ENCODE measurements around the gene NHEJ1. TPM values are rescaled to one million over a fixed set of nuclear protein-coding genes. Genes with fewer than 3 reads are reported as not detected.

NHEJ1 gene
- total RNA-seq, 1 experiment from 2014 or later: 11.5 TPM

DNA sequence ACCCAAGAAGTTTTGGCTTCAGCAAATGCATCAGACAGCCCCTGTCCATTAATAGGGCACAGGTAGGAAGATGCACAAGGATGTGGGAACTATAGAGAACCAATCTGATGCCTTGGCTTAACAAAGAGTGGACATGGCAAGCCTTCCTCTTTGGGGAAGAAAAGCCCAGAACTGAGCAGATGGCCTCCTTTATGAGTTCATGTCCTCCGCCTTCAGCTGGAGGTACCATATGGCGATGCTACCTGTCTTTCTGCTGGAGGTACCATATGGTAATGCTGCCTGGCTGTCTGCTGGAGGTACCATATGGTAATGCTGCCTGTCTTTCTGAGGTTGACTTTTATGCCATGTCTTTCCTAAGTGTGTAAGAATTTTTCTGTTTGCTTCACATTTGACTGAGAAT lies 23.5 kb upstream of the NHEJ1 start:
- H3K27me3 Mint-ChIP-seq (ENCODE audit: insufficient read depth, unreplicated experiment): no peaks in the 10 kb centered on the region
- BruUV-seq (replicated peaks): no TSS peak
- POLR2A ChIA-PET: no interaction called here
- TF ChIP-seq, protein P1, sequence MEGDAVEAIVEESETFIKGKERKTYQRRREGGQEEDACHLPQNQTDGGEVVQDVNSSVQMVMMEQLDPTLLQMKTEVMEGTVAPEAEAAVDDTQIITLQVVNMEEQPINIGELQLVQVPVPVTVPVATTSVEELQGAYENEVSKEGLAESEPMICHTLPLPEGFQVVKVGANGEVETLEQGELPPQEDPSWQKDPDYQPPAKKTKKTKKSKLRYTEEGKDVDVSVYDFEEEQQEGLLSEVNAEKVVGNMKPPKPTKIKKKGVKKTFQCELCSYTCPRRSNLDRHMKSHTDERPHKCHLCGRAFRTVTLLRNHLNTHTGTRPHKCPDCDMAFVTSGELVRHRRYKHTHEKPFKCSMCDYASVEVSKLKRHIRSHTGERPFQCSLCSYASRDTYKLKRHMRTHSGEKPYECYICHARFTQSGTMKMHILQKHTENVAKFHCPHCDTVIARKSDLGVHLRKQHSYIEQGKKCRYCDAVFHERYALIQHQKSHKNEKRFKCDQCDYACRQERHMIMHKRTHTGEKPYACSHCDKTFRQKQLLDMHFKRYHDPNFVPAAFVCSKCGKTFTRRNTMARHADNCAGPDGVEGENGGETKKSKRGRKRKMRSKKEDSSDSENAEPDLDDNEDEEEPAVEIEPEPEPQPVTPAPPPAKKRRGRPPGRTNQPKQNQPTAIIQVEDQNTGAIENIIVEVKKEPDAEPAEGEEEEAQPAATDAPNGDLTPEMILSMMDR (IDR thresholded peaks at IDR 0.05; ENCODE audit: unreplicated experiment): no peak
- no peaks in the 10 kb centered on the region for H3K9me3 Mint-ChIP-seq (ENCODE audit: unreplicated experiment)
- peaks cover 35% of the 10 kb centered on the region for H3K36me3 Mint-ChIP-seq (ENCODE audit: insufficient read depth, unreplicated experiment)
- CTCF ChIA-PET: interaction anchor here (2.6 kb wide), 1 partner anchor 8 kb away, joined by 12 read pairs; no protein-coding TSS in a partner anchor
- intact Hi-C loops (cut with micrococcal nuclease): no loop called here
- no peak for DNase-seq (ENCODE audit: unreplicated experiment)
- no peak overlapping the region for H3K27ac Mint-ChIP-seq (ENCODE audit: low read depth, unreplicated experiment)
- no peak overlapping the region for H3K4me3 Mint-ChIP-seq (ENCODE audit: unreplicated experiment)
- no peaks in the 10 kb centered on the region for H3K4me1 Mint-ChIP-seq (ENCODE audit: insufficient read depth, unreplicated experiment)

GRCh38 chr2:219183151-219183772 lies 22.6 kb upstream of the NHEJ1 start:
- intact Hi-C loops (cut with micrococcal nuclease): no loop called here
- Mint-ChIP-seq H3K4me3 (ENCODE audit: unreplicated experiment) (no peak overlapping the region), H3K4me1 (ENCODE audit: insufficient read depth, unreplicated experiment) (no peaks in the 10 kb centered on the region), H3K27ac (ENCODE audit: low read depth, unreplicated experiment) (no peak overlapping the region), H3K27me3 (ENCODE audit: insufficient read depth, unreplicated experiment) (no peaks in the 10 kb centered on the region), H3K36me3 (ENCODE audit: insufficient read depth, unreplicated experiment) (peaks cover 43% of the 10 kb centered on the region), H3K9me3 (ENCODE audit: unreplicated experiment) (no peaks in the 10 kb centered on the region)
- TF ChIP-seq, protein P1 (IDR thresholded peaks at IDR 0.05; ENCODE audit: unreplicated experiment): no peak
- DNase-seq (ENCODE audit: unreplicated experiment): no peak
- ChIA-PET CTCF (interaction anchor here (1.1 to 3.0 kb wide), 5 partner anchors 9 to 112 kb away, joined by 3 to 14 read pairs (median 6); no protein-coding TSS in a partner anchor), POLR2A (interaction anchor here (0.6 to 1.6 kb wide), 3 partner anchors 12 to 62 kb away, joined by 3 to 5 read pairs (median 3); partner anchors contain the start of genes ANKZF1, GLB1L and STK16)
- no TSS peak for BruUV-seq (replicated peaks)

DNA sequence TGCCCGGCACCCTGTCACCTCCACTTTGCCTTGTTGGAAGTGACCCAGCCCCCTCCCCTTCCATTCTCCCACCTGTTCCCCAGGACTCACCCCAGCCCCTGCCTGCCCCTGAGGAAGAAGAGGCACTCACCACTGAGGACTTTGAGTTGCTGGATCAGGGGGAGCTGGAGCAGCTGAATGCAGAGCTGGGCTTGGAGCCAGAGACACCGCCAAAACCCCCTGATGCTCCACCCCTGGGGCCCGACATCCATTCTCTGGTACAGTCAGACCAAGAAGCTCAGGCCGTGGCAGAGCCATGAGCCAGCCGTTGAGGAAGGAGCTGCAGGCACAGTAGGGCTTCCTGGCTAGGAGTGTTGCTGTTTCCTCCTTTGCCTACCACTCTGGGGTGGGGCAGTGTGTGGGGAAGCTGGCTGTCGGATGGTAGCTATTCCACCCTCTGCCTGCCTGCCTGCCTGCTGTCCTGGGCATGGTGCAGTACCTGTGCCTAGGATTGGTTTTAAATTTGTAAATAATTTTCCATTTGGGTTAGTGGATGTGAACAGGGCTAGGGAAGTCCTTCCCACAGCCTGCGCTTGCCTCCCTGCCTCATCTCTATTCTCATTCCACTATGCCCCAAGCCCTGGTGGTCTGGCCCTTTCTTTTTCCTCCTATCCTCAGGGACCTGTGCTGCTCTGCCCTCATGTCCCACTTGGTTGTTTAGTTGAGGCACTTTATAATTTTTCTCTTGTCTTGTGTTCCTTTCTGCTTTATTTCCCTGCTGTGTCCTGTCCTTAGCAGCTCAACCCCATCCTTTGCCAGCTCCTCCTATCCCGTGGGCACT lies 21.9 kb upstream of the NHEJ1 start:
- Mint-ChIP-seq H3K27me3 (ENCODE audit: insufficient read depth, unreplicated experiment) (no peaks in the 10 kb centered on the region), H3K27ac (ENCODE audit: low read depth, unreplicated experiment) (no peak overlapping the region), H3K4me3 (ENCODE audit: unreplicated experiment) (no peak overlapping the region), H3K36me3 (ENCODE audit: insufficient read depth, unreplicated experiment) (peaks cover 43% of the 10 kb centered on the region), H3K4me1 (ENCODE audit: insufficient read depth, unreplicated experiment) (no peaks in the 10 kb centered on the region), H3K9me3 (ENCODE audit: unreplicated experiment) (no peaks in the 10 kb centered on the region)
- no TSS peak for BruUV-seq (replicated peaks)
- CTCF ChIA-PET: interaction anchor here (1.1 to 3.0 kb wide), 6 partner anchors 10 to 112 kb away, joined by 3 to 14 read pairs (median 6); no protein-coding TSS in a partner anchor
- intact Hi-C loops (cut with micrococcal nuclease): no loop called here
- no peak for DNase-seq (ENCODE audit: unreplicated experiment)
- POLR2A ChIA-PET: interaction anchor here (0.6 to 3.9 kb wide), 4 partner anchors 24 to 329 kb away, joined by 3 to 17 read pairs (median 6); partner anchors contain the start of genes ANKZF1, GLB1L, STK16 and ZFAND2B
- TF ChIP-seq, protein P1 (IDR thresholded peaks at IDR 0.05; ENCODE audit: unreplicated experiment): no peak

GRCh38 chr2:219181531-219181930 lies 20.9 kb upstream of the NHEJ1 start:
- TF ChIP-seq, protein P1 (IDR thresholded peaks at IDR 0.05; ENCODE audit: unreplicated experiment): no peak
- Mint-ChIP-seq H3K27ac (ENCODE audit: low read depth, unreplicated experiment) (no peak overlapping the region), H3K4me1 (ENCODE audit: insufficient read depth, unreplicated experiment) (no peaks in the 10 kb centered on the region), H3K27me3 (ENCODE audit: insufficient read depth, unreplicated experiment) (no peaks in the 10 kb centered on the region), H3K36me3 (ENCODE audit: insufficient read depth, unreplicated experiment) (peaks cover 48% of the 10 kb centered on the region), H3K4me3 (ENCODE audit: unreplicated experiment) (no peak overlapping the region), H3K9me3 (ENCODE audit: unreplicated experiment) (no peaks in the 10 kb centered on the region)
- POLR2A ChIA-PET: interaction anchor here (3.9 kb wide), 1 partner anchor 25 kb away, joined by 17 read pairs; the partner anchor contains the start of gene ZFAND2B
- intact Hi-C loops (cut with micrococcal nuclease): no loop called here
- DNase-seq (ENCODE audit: unreplicated experiment): no peak
- CTCF ChIA-PET: interaction anchor here (0.6 to 3.0 kb wide), 6 partner anchors 10 to 143 kb away, joined by 3 to 14 read pairs (median 5); partner anchors contain the start of gene ZFAND2B
- BruUV-seq (replicated peaks): no TSS peak
